GM12875 (cell line): Measurements from ENCODE around the gene ANKS1B.
A peak's percentile ranks its signal among the peaks of the same experiment; 100 is the strongest.
"Not testable (repeated sequence)": the region's sequence is repeated elsewhere in the genome, so short reads cannot be mapped to it uniquely, and the experiment has no call there.

Source experiments
- H3K4me3 ChIP-seq: one replicate; pipeline ENCODE4 v1.5.1; 2011; ENCODE audit warnings: low read depth, low read length, control low read depth
- CTCF ChIP-seq: IDR thresholded peaks from 2 replicates; pipeline ENCODE4 v1.5.1; 2011; ENCODE audit warnings: low read depth, mild to moderate bottlenecking, control low read depth, inconsistent platforms, low read length, moderate library complexity, borderline replicate concordance; ENCODE audit not compliant: insufficient read depth

ANKS1B gene

GRCh38 chr12:99984271-99985128 lies at the start of gene ANKS1B:
Gene ANKS1B, minus strand, starts transcription at chr12:99984936. Its CDS starts 699 bp downstream, at chr12:99984237.
- H3K4me3 ChIP-seq = peak within 1 kb of the TSS; percentile 33
- no peak for TF ChIP-seq CTCF

GRCh38 chr12:100031836-100032235 lies 47.1 kb upstream of the ANKS1B start:
- no peak overlapping the region for H3K4me3 ChIP-seq
- TF ChIP-seq CTCF = no peak

- no peak for TF ChIP-seq CTCF
- no peak overlapping the region for H3K4me3 ChIP-seq
These were observed 42.9 kb upstream of the ANKS1B start for GRCh38 chr12:100027671-100028070.

- no peak overlapping the region for H3K4me3 ChIP-seq
- no peak for TF ChIP-seq CTCF
These were observed 41.5 kb upstream of the ANKS1B start for GRCh38 chr12:100026241-100026640.

- TF ChIP-seq CTCF = no peak
- H3K4me3 ChIP-seq = no peak overlapping the region
These were observed 40.3 kb upstream of the ANKS1B start for GRCh38 chr12:100024974-100025555.

GRCh38 chr12:100020370-100020769 lies 35.6 kb upstream of the ANKS1B start:
- TF ChIP-seq CTCF = no peak
- H3K4me3 ChIP-seq = no peak overlapping the region

GRCh38 chr12:100017056-100017455 lies 32.3 kb upstream of the ANKS1B start:
- no peak overlapping the region for H3K4me3 ChIP-seq
- no peak for TF ChIP-seq CTCF

GRCh38 chr12:100016304-100016703 lies 31.6 kb upstream of the ANKS1B start:
- H3K4me3 ChIP-seq = not testable (repeated sequence)

GRCh38 chr12:100005846-100006245 lies 21.1 kb upstream of the ANKS1B start:
- not testable (repeated sequence) for H3K4me3 ChIP-seq
